HepG2 (cell line): Measurements from ENCODE around the gene PAQR6. TPM values are rescaled to one million over a fixed set of nuclear protein-coding genes. Genes with fewer than 3 reads are reported as not detected.
A peak's percentile ranks its signal among the peaks of the same experiment; 100 is the strongest.

Experiments
- BORCS8-MEF2B ChIP-seq: sonication (generic); formaldehyde crosslinking; IDR thresholded peaks from 2 replicates; pipeline ENCODE4 v1.8.0; 2022; ENCODE audit warnings: mild to moderate bottlenecking, missing genetic modification reagents
- DNMT3B ChIP-seq: conservative IDR thresholded peaks from 2 replicates; pipeline ENCODE4 v1.6.1; 2016; ENCODE audit warnings: missing biosample characterization, control low read depth
- EP300 ChIP-seq, 3 experiments: sonication (generic) in 1 of 3; formaldehyde crosslinking in 1 of 3; IDR thresholded peaks; 2 replicates each; pipeline versions ENCODE4 v1.5.1 to v1.6.1; 2011 to 2020; ENCODE audit warnings: low read depth in 2 of 3, low read length in 2 of 3, borderline replicate concordance in 1 of 3, improper control_type of control experiment in 1 of 3, mild to moderate bottlenecking in 1 of 3, missing genetic modification reagents in 1 of 3, moderate library complexity in 1 of 3
- FOXC1 ChIP-seq: sonication (generic); formaldehyde crosslinking; IDR thresholded peaks from 2 replicates; pipeline ENCODE4 v1.8.0; 2022; ENCODE audit warnings: mild to moderate bottlenecking, missing genetic modification reagents, borderline replicate concordance
- MZF1 ChIP-seq: sonication (generic); formaldehyde crosslinking; IDR thresholded peaks from 2 replicates; pipeline ENCODE4 v1.8.1; 2023; ENCODE audit warnings: mild to moderate bottlenecking, missing genetic modification reagents, borderline replicate concordance
- NR2F2 ChIP-seq: IDR thresholded peaks from 2 replicates; pipeline ENCODE4 v1.6.1; 2012; ENCODE audit warnings: low read depth, inconsistent platforms, borderline replicate concordance
- PHF5A ChIP-seq: IDR thresholded peaks from one replicate; pipeline ENCODE4 v1.6.1; 2018; ENCODE audit warnings: low read depth, missing genetic modification reagents; ENCODE audit not compliant: unreplicated experiment
- PPARG ChIP-seq: conservative IDR thresholded peaks from 2 replicates; pipeline ENCODE4 v1.6.1; 2016; ENCODE audit warnings: missing biosample characterization, missing genetic modification reagents
- RARG ChIP-seq: sonication (generic); formaldehyde crosslinking; IDR thresholded peaks from 2 replicates; pipeline ENCODE4 v1.4.0; 2020; ENCODE audit warnings: low read depth, mild to moderate bottlenecking, missing genetic modification reagents
- ZNF121 ChIP-seq: sonication (generic); formaldehyde crosslinking; IDR thresholded peaks from 2 replicates; pipeline ENCODE4 v1.5.0; 2020; ENCODE audit warnings: mild to moderate bottlenecking, missing genetic modification reagents
- ZNF367 ChIP-seq: sonication (generic); formaldehyde crosslinking; IDR thresholded peaks from 2 replicates; pipeline ENCODE4 v1.4.0; 2020; ENCODE audit warnings: missing genetic modification reagents, borderline replicate concordance
- ZNF761 ChIP-seq: sonication (generic); formaldehyde crosslinking; conservative IDR thresholded peaks from 2 replicates; pipeline ENCODE4 v1.4.0; 2020; ENCODE audit warnings: mild to moderate bottlenecking, missing genetic modification reagents
- ZNF777 ChIP-seq: sonication (generic); formaldehyde crosslinking; IDR thresholded peaks from 2 replicates; pipeline ENCODE4 v1.4.0; 2020; ENCODE audit warnings: missing genetic modification reagents
- polyA plus RNA-seq, 8 experiments: library from polyadenylated mRNA; depleted of rRNA in 3 of 8; stranded (reverse) in 7 of 8; unstranded in 1 of 8; fragments of >200 nt; fragmentation: Illumina TruSeq in 4 of 8; extraction: Trizol in 4 of 8; gene quantifications; 2 replicates each; pipeline versions ENCODE4 v1.2.1 to v1.2.3, GENCODE V29; 2011 to 2016; ENCODE audit warnings: low read depth in 4 of 8, missing spikeins in 1 of 8, mixed read lengths in 1 of 8; ENCODE audit not compliant: insufficient read depth in 1 of 8
- total RNA-seq, 5 experiments: library from RNA; depleted of rRNA; stranded (reverse); fragments of >200 nt; fragmentation: Illumina TruSeq; extraction: Trizol; gene quantifications; 2 replicates each; pipeline ENCODE4 v1.2.3, GENCODE V29; 2016; ENCODE audit warnings: low read depth in 1 of 5
- TF ChIP-seq, protein P1 (sequence below): sonication (generic); formaldehyde crosslinking; IDR thresholded peaks from 2 replicates; pipeline ENCODE4 v1.5.0; 2020; ENCODE audit warnings: mild to moderate bottlenecking, missing genetic modification reagents
- TF ChIP-seq, protein P2 (sequence below): sonication (generic); formaldehyde crosslinking; IDR thresholded peaks from 2 replicates; pipeline ENCODE4 v1.4.0; 2020; ENCODE audit warnings: missing genetic modification reagents, borderline replicate concordance
- TF ChIP-seq, protein P3 (sequence below): sonication (generic); formaldehyde crosslinking; IDR thresholded peaks from 2 replicates; pipeline ENCODE4 v1.4.0; 2020; ENCODE audit warnings: mild to moderate bottlenecking, missing genetic modification reagents
- TF ChIP-seq, protein P4 (sequence below): sonication (generic); formaldehyde crosslinking; IDR thresholded peaks from 2 replicates; pipeline ENCODE4 v1.4.0; 2020; ENCODE audit warnings: missing genetic modification reagents
- TF ChIP-seq, protein P5 (sequence below): sonication (generic); formaldehyde crosslinking; IDR thresholded peaks from 2 replicates; pipeline ENCODE4 v1.4.0; 2020; ENCODE audit warnings: mild to moderate bottlenecking, missing genetic modification reagents

The PAQR6 gene
- total and polyA plus RNA-seq, 2 of the 13 experiments (the other 11 are each of a cell fraction or from before 2014, with no cell fraction given): 0.82 to 1.4 TPM

DNA sequence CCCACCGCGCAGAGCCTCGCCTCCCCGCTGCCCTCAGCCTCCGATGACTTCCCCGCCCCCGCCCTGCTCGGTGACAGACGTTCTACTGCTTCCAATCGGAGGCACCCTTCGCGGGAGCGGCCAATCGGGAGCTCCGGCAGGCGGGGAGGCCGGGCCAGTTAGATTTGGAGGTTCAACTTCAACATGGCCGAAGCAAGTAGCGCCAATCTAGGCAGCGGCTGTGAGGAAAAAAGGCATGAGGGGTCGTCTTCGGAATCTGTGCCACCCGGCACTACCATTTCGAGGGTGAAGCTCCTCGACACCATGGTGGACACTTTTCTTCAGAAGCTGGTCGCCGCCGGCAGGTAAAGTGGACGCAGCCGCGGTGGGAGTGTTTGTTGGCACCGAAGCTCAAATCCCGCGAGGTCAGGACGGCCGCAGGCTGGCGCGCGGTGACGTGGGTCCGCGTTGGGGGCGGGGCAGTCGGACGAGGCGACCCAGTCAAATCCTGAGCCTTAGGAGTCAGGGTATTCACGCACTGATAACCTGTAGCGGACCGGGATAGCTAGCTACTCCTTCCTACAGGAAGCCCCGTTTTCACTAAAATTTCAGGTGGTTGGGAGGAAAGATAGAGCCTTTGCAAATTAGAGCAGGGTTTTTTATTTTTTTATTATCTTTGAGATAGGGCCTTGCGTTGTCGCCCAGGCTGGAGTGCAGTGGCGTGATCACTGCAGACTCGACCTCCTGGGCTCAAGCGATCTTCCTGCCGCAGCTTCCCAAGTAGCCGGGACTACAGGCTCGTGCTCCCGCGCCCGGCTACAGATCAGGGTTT, 34.8 kb downstream of the PAQR6 start, which contains the start of gene PMF1 (continued):
- TF ChIP-seq, protein P1, sequence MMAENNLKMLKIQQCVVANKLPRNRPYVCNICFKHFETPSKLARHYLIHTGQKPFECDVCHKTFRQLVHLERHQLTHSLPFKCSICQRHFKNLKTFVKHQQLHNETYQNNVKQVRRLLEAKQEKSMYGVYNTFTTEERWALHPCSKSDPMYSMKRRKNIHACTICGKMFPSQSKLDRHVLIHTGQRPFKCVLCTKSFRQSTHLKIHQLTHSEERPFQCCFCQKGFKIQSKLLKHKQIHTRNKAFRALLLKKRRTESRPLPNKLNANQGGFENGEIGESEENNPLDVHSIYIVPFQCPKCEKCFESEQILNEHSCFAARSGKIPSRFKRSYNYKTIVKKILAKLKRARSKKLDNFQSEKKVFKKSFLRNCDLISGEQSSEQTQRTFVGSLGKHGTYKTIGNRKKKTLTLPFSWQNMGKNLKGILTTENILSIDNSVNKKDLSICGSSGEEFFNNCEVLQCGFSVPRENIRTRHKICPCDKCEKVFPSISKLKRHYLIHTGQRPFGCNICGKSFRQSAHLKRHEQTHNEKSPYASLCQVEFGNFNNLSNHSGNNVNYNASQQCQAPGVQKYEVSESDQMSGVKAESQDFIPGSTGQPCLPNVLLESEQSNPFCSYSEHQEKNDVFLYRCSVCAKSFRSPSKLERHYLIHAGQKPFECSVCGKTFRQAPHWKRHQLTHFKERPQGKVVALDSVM (CRISPR knock-in tag): peak; percentile 79
- TF ChIP-seq DNMT3B (CRISPR knock-in tag): no peak
- TF ChIP-seq RARG (CRISPR knock-in tag): no peak
- TF ChIP-seq, protein P2, sequence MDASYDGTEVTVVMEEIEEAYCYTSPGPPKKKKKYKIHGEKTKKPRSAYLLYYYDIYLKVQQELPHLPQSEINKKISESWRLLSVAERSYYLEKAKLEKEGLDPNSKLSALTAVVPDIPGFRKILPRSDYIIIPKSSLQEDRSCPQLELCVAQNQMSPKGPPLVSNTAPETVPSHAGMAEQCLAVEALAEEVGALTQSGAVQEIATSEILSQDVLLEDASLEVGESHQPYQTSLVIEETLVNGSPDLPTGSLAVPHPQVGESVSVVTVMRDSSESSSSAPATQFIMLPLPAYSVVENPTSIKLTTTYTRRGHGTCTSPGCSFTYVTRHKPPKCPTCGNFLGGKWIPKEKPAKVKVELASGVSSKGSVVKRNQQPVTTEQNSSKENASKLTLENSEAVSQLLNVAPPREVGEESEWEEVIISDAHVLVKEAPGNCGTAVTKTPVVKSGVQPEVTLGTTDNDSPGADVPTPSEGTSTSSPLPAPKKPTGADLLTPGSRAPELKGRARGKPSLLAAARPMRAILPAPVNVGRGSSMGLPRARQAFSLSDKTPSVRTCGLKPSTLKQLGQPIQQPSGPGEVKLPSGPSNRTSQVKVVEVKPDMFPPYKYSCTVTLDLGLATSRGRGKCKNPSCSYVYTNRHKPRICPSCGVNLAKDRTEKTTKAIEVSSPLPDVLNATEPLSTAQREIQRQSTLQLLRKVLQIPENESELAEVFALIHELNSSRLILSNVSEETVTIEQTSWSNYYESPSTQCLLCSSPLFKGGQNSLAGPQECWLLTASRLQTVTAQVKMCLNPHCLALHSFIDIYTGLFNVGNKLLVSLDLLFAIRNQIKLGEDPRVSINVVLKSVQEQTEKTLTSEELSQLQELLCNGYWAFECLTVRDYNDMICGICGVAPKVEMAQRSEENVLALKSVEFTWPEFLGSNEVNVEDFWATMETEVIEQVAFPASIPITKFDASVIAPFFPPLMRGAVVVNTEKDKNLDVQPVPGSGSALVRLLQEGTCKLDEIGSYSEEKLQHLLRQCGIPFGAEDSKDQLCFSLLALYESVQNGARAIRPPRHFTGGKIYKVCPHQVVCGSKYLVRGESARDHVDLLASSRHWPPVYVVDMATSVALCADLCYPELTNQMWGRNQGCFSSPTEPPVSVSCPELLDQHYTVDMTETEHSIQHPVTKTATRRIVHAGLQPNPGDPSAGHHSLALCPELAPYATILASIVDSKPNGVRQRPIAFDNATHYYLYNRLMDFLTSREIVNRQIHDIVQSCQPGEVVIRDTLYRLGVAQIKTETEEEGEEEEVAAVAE (CRISPR knock-in tag): peak; percentile 68
- peak; percentile 55 for TF ChIP-seq BORCS8-MEF2B
- TF ChIP-seq, protein P3, sequence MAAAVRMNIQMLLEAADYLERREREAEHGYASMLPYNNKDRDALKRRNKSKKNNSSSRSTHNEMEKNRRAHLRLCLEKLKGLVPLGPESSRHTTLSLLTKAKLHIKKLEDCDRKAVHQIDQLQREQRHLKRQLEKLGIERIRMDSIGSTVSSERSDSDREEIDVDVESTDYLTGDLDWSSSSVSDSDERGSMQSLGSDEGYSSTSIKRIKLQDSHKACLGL: no peak
- no peak for TF ChIP-seq ZNF367 (CRISPR knock-in tag)
- no peak for TF ChIP-seq EP300 (IDR thresholded peaks at IDR 0.05; ENCODE audit: low read depth in 2 of 2, low read length in 2 of 2)
- TF ChIP-seq EP300 (CRISPR knock-in tag; IDR thresholded peaks at IDR 0.05; ENCODE audit: borderline replicate concordance): peak; percentile 40; the same call in 1 of the 2 replicates
- TF ChIP-seq FOXC1 (CRISPR knock-in tag): peak; percentile 56; the same call in 1 of the 2 replicates
- peak; percentile 58; the same call in 1 of the 2 replicates for TF ChIP-seq ZNF761 (CRISPR knock-in tag)
- TF ChIP-seq PPARG (CRISPR knock-in tag): peak; percentile 28; the same call in 1 of the 2 replicates
- TF ChIP-seq MZF1: no peak
- TF ChIP-seq ZNF777 (CRISPR knock-in tag): no peak
- TF ChIP-seq ZNF121 (CRISPR knock-in tag): no peak
- TF ChIP-seq, protein P4, sequence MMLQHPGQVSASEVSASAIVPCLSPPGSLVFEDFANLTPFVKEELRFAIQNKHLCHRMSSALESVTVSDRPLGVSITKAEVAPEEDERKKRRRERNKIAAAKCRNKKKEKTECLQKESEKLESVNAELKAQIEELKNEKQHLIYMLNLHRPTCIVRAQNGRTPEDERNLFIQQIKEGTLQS (CRISPR knock-in tag): peak; percentile 30; the same call in 1 of the 2 replicates
- TF ChIP-seq NR2F2: no peak
- TF ChIP-seq PHF5A (CRISPR knock-in tag): no peak
- TF ChIP-seq, protein P5, sequence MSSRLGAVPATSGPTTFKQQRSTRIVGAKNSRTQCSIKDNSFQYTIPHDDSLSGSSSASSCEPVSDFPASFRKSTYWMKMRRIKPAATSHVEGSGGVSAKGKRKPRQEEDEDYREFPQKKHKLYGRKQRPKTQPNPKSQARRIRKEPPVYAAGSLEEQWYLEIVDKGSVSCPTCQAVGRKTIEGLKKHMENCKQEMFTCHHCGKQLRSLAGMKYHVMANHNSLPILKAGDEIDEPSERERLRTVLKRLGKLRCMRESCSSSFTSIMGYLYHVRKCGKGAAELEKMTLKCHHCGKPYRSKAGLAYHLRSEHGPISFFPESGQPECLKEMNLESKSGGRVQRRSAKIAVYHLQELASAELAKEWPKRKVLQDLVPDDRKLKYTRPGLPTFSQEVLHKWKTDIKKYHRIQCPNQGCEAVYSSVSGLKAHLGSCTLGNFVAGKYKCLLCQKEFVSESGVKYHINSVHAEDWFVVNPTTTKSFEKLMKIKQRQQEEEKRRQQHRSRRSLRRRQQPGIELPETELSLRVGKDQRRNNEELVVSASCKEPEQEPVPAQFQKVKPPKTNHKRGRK (CRISPR knock-in tag): no peak
